ENCODE results near the gene UTP15.

The UTP15 gene

GRCh38 chr5:73624888-73625287, 59.3 kb downstream of the UTP15 start:
- DNase-seq, result no peak

DNA sequence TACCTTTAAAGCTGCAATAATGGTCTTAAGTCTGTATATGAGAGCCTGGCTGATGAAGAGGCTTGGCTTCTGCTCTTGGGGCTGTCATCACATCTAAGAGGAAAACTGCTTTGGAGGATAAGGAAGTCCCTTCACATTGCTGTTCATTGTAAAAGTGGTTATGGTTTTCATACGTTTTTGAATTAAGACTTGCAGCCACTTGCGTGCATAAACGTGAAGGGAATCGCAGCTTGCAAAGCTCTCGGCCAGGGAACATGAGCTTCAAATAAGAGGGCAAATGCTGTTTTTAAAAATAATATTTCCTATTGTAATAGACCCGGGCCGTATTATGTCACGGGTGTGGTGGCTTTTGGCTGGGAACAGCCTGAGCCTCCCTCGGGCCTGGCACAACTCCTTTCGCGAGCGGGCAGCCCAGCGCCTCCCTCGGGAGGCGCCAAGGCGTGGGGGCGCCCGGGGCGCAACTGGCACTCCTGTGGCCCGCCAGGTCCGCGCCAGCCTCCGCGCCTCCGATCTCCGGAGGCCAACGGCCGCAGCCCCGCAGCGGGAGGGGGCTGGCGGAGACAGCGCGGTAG, 59.9 kb downstream of the UTP15 start:
- no peak for DNase-seq

DNA sequence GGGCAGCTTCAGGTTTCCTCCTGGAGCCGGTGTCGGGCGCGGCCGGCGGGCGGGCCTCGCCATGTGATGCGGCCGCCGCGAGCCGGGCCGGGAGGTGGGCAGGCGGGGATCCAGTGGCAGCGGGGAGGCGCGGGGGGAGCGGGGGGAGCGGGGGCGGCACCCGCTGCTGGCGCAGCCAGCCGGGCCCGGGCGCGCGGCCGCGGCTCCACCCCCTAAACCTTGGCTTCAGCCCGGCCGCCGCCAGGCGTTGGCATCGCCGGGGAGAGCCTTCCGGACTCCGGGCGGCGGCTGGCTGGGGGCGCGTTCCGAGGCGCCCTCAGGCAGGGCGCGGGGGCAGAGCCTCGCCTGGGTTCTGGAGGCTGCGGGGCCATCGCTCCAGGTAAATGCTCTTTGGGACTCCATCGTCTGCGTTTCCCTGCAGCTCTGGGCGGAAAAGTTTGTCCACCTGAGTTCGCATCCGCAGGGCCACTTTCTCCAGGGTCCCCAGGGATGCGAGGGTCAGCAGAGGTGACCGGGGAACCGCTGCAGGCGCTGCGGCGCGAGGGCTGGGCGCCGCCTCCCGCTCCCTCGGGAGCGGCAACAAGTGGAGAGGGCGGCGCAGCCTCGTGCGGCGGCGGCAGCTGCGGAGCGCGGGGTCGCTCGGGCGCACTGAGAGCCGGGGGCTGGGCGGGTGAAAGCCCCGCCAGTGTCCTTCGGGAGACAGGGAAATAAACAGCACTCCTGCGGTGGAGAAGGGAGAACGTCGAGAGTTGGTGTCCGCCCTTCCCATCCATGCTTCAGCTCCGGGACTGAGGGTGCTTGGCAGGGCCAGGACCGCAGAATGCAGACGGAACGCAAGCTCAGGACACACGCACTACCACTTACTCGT, 60.6 kb downstream of the UTP15 start, which contains the start of gene ARHGEF28:
ARHGEF28 (plus strand) TSS at position 253 of the 868 bp plus-strand sequence. CDS start 58,656 bp downstream, outside the sequence.
- DNase-seq, result peak; percentile 23

DNA sequence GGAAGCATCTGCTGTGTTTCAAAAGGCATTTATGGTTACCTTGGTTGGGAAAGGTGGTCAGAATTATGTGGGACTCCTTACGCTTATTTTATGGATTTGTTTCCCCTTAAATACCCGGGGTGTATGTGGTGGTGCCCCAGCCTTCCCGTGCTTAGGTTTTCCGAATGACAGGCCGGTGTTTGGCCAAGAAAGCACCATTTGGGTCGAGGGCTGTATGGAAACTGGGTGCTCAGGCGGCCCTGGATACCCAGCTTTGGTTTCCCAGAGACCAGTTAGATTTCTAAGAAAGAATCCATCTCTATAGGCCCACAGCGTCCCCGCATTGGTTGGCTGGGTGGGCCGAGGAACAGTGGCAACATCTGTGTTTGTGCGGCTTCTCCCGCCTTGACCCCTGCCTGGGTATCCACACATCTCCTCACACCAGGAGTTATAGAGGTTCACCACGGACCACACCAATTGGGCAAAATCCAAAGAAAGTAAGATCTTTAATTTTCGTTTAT, 61.3 kb downstream of the UTP15 start:
- DNase-seq, result no peak

DNA sequence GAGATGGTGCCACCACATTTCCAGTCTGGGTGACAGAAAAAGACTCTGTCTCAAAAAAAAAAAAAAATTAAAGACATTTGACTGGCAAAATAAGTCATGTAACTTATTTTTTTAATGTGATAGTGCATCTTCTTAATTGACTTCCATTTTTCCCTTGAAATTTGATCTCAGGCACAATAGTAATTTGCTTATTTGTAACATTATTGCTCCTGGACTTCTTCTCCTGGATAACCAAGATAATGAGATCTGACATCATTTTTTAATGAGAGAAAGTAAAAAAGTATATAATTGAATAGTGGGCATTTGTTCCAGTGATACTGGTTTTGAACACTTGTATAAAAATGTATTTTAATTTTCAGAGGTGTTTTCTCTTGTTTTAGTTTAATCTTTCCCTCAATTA, 63.9 kb downstream of the UTP15 start:
- no peak for DNase-seq

DNA sequence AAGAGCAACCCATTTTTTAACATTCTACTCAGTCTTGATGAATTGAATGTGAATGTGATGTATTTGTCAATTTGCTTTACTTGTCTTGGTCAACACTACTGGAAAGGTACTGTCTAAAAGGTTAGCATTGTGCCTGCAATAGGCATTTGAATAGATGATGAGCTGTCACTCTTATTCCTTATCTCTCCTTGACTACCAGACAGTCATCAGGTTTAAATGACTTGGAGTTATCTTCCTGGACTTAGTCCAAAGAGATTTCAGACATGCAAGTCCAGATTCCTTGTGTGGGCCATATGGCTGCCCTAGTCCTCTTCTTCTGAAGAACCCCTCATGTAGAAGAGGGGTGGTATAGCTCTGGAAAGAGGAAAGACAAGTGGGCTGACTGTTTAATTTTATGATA, 65.2 kb downstream of the UTP15 start:
- DNase-seq, result no peak

GRCh38 chr5:73631500-73631899, 66.0 kb downstream of the UTP15 start:
- DNase-seq, result no peak
